C4-2B (cell line): ENCODE results near the gene ZNF672.

Experiments
- H3K27ac ChIP-seq: fragments of 450-650 bp; 2 replicates; pipeline ENCODE4 v1.5.1; 2017
- ZFX ChIP-seq: fragments of 450-650 bp; IDR thresholded peaks from 2 replicates; pipeline ENCODE4 v1.6.1; 2017
- TF ChIP-seq, protein P1 (sequence below): fragments of 450-650 bp; conservative IDR thresholded peaks from 2 replicates; pipeline ENCODE4 v1.5.1; 2017; ENCODE audit warnings: mild to moderate bottlenecking

Gene ZNF672

DNA sequence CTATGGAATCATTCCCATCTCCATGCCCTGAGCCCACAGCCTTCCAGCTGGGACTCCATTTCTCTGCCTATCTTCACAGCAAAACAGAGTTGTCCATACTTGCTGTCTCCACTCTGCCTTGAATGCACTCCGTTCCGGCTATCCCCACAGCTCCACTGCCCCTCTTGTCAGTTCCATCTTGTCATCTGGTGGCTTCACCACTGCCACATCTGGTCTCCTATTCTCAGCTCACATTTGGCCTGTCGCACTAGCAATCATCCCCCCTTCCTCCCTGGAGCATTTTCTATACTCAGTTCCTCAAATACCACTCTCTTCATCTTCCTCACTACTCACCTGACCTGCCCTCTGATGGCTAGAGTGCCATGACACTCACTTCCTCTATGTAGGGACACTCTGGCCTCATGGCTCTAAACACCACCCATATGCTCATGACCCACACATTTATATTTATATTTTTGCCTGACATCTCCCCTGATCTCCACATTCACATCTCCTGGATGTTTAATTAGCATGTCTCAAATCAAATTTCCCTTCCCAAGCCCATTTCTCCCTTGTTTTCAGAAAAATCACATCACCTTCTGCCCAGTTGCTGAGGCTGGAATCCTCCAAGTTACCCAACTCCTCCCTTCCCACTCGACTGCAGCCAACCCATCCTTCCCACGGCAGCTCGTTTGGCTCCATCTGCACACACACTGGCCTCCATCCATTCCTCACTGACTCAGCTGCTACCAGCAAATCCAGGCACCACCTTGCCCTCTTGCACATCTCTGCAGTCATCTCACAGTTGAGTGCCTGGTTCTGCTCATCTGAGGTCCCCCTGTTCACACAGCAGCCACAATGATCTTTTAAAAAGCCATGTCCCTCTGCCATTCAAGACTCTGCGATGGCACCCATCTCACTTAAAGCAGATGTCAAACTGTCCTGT is 14.7 kb downstream of the ZNF672 start:
- no peak overlapping the region for H3K27ac ChIP-seq
- TF ChIP-seq, protein P1, sequence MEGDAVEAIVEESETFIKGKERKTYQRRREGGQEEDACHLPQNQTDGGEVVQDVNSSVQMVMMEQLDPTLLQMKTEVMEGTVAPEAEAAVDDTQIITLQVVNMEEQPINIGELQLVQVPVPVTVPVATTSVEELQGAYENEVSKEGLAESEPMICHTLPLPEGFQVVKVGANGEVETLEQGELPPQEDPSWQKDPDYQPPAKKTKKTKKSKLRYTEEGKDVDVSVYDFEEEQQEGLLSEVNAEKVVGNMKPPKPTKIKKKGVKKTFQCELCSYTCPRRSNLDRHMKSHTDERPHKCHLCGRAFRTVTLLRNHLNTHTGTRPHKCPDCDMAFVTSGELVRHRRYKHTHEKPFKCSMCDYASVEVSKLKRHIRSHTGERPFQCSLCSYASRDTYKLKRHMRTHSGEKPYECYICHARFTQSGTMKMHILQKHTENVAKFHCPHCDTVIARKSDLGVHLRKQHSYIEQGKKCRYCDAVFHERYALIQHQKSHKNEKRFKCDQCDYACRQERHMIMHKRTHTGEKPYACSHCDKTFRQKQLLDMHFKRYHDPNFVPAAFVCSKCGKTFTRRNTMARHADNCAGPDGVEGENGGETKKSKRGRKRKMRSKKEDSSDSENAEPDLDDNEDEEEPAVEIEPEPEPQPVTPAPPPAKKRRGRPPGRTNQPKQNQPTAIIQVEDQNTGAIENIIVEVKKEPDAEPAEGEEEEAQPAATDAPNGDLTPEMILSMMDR = no peak
- TF ChIP-seq ZFX = no peak

DNA sequence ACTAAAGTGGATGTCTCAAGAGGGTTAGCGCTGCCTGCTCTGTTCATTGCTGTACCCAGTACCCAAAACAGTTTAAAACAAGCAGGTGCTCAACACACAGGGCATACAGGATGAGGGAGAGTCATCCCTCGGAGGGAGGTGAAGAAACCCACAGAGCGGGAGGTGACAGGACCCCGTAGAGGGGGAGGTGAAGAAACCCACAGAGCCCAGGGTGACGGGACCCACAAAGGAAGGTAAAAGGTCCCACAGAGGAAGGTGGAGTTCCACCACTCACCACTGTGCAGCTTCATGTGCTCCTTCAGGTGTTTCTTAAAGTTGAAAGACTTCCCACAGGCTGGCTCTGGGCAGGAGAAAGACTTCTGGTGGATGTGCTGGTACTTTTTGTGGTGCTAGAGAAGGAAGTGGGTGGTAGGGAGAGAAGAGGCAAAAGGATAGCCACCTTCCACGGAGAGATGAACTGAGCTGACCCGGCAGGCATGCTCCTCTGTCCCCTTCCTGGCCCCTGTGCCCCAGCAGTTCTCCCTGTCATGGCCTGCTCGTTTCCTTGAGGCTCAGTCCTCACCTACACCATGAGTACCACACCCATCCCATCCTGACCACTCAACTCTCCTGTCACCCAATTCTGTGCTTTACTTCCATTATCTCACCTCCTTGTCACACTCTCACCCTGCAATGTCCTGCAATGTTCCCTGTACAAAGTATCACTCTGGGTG is 15.8 kb downstream of the ZNF672 start:
- TF ChIP-seq, protein P1 = no peak
- TF ChIP-seq ZFX = no peak
- H3K27ac ChIP-seq = no peak overlapping the region

DNA sequence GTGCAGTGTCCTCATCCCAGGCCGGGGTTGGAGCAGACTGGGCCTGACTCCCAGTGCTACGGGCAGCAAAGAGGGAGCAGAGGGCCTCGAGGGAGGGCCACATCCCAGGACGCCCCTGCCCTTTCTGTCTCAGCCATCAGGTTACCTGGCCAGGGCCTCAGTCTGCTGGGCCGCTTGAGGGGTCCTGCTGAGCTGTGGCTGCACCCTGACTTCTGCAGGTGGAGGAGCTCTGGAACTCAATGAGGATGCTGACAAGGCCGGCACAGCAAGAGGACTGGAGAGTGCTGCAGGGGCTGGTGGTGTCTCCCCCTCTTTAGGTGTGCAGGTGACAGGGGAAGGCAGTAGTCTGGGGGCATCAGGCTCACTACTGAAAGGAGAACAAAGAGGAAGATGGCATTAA is 17.6 kb downstream of the ZNF672 start:
- no peak overlapping the region for H3K27ac ChIP-seq
- TF ChIP-seq, protein P1 = no peak
- no peak for TF ChIP-seq ZFX

DNA sequence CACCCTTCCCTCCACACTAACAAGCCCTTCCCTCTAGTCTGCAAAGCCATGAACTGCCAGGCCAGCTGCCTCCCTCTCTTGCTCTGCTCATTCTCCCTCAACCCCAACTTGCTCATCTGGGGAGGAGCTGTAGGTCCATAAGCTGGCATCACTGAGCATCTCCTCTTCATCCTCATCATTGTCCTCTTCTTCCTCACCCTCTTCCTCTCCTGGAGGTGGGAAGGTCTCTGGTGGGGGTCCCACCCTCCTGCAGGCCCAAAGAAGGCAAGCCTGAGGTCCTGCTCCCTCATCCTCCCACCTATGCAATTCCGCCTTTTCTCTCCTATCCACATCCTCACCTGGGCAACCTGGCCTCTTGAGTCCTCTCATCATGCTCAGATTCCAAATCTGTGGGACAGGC is 18.2 kb downstream of the ZNF672 start:
- no peak for TF ChIP-seq ZFX
- TF ChIP-seq, protein P1 = no peak
- H3K27ac ChIP-seq = no peak overlapping the region

DNA sequence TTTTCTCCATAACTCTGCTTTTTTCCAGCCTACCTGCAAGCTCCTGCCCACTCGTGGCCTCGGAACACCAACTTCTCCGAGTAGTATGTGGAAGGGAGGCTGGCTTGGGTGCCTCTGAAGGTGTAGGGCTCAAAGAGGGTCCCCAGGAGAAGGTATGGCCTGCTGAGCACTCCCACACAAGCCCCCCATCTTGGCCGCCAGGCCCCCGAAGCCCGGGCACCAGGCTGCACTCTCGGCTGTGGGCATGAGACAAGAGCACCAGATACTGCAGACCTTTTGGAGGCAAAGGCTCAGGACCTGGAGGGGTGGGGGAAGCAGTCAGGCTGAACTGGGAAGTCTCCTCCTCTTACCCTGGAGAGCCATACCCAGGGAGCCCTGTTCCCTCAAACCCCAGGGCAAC is 19.2 kb downstream of the ZNF672 start:
- H3K27ac ChIP-seq = peak overlapping the region; percentile 99
- no peak for TF ChIP-seq ZFX
- TF ChIP-seq, protein P1 = no peak

DNA sequence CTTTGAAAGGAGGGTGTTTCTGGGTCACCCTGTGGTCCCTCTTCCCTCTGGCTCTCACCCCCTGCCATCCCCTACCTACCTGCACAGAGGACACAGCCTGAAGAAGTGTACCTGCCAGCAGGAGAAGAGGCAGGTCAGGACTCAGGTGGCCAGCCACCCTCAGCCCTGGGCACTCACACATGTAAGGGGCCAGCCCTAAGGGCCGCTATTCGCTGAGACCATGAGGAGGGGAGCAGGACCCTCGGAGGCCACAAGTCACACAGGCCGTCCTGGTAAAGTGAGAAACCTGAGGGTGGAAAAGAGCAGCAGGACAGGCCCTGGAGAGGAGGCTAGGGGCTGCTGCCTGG is 19.7 kb downstream of the ZNF672 start:
- peak overlapping the region; percentile 99 for H3K27ac ChIP-seq
- TF ChIP-seq ZFX = no peak
- TF ChIP-seq, protein P1 = no peak
